ENCODE measurements around the gene PRR7.

PRR7 gene

DNA sequence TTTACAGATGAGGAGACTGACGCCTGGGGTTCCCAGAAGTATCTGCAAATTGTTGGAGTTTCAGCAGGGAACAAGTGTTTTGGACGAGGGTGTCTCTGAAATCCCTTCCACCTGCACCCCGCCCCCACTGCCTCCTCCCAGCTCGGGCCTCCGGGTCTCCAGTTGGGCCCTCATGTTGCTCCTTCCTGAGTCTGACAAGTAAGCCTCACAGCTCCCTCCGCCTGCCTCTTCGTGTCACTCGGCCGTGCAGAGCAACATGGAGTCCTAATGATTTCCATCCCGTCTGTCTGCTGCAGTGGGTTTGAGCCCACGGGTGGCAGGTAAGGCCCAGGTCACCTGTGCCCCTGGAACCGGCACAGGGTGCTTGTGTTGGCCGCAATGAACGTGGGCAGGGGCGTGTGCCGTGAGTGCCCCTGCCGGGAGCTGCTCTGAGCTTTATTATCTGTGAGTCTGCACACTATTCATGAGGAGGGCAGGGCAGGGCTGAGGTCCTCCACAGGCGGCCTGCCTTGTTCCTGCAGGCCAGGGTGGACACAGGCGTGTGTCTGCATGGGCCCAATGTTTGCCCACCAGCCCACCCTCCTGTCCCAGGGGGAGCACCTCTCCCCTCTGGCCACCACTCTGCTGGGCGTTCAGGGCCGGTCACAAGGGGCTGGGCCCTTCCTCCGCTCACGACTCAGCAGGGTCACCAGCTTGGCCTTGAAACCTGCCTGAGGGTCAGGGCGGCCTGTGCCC is 56.9 kb downstream of the PRR7 start:
- Histone ChIP-seq H4K20me1 (ENCODE audit: insufficient read depth, low read length) (no peaks in the 10 kb centered on the region), H3K27ac (ENCODE audit: low read depth, low read length, poor library complexity, severe bottlenecking) (peak overlapping the region; percentile 81), H3K4me3 (ENCODE audit: low read depth, low read length, poor library complexity, severe bottlenecking) (no peak overlapping the region), H2AFZ (ENCODE audit: low read length) (no peak overlapping the region), H3K36me3 (ENCODE audit: insufficient read depth, low read length) (peaks cover 51% of the 10 kb centered on the region), H3K4me2 (ENCODE audit: low read length) (0 out of 2 replicates have a peak overlapping the region, but pooled peaks have one; percentile 5), H3K79me2 (ENCODE audit: insufficient read depth, low read length) (no peaks in the 10 kb centered on the region), H3F3A (ENCODE audit: insufficient read depth, low read length) (peaks cover 7% of the 10 kb centered on the region; the same call in 1 of the 2 replicates), H3K9me2 (ENCODE audit: low read depth, low read length) (no peaks in the 10 kb centered on the region), H3K4me1 (ENCODE audit: insufficient read depth, low read length, severe bottlenecking) (peaks cover 59% of the 10 kb centered on the region), H3K27me3 (ENCODE audit: insufficient read depth, low read length) (no peaks in the 10 kb centered on the region), H3K9me3 (ENCODE audit: low read length) (no peaks in the 10 kb centered on the region), H3K9ac (ENCODE audit: low read length) (no peak overlapping the region; the same call in 1 of the 2 replicates)
- no peak for TF ChIP-seq EZH2 (IDR thresholded peaks at IDR 0.05; ENCODE audit: borderline replicate concordance, low read length)
- TF ChIP-seq, protein P1, sequence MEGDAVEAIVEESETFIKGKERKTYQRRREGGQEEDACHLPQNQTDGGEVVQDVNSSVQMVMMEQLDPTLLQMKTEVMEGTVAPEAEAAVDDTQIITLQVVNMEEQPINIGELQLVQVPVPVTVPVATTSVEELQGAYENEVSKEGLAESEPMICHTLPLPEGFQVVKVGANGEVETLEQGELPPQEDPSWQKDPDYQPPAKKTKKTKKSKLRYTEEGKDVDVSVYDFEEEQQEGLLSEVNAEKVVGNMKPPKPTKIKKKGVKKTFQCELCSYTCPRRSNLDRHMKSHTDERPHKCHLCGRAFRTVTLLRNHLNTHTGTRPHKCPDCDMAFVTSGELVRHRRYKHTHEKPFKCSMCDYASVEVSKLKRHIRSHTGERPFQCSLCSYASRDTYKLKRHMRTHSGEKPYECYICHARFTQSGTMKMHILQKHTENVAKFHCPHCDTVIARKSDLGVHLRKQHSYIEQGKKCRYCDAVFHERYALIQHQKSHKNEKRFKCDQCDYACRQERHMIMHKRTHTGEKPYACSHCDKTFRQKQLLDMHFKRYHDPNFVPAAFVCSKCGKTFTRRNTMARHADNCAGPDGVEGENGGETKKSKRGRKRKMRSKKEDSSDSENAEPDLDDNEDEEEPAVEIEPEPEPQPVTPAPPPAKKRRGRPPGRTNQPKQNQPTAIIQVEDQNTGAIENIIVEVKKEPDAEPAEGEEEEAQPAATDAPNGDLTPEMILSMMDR (IDR thresholded peaks at IDR 0.05; ENCODE audit: low read length), result no peak

DNA sequence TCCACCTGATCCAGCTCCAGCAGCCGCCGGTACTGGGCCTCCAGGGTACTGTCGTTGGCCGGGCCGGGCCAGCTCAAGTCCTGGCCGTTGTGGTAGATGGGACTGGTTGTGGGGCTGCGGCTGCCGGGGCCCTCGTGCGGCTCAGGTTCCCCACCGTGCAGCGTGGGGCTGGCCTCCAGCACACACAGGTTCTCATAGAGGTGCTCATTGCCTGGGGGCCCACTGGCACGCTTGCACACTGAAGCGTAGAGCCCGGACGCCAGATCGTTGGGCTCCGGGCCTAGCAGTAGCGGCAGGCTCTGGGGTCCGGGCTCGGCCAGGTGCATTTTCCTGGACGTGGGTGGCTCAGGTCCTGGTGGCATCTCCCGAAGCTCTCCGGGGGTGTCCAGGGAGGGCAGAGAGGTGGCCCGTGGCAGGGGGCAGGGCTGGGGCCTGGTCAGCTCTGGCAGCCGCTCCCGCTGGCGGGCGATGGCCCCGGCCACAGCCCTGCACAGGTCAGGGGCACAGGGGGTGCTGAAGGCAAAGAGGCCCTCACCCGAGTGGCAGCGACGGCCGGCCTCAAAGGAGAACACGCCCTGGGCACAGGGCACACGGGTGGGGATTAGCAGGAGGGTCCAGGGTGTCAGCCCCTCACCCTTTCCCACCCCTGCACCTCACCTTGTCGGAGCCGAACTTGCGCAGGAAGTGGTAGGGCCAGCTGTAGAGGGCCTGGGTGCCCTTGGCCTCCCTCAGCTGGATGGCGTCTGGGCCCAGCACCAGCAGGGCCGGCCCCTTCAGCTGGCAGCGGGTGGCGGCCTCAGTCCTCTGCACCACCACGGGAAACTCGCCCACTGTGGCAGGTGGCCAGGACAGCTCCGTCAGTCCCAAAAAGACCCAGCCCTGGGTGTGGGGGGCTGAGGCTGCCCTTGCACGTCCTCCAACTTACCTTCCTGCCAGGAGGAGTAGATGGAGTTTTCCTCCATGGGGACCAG is 57.8 kb downstream of the PRR7 start:
- Histone ChIP-seq H3K4me2 (ENCODE audit: low read length) (no peak overlapping the region), H2AFZ (ENCODE audit: low read length) (no peak overlapping the region), H3K36me3 (ENCODE audit: insufficient read depth, low read length) (peaks cover 52% of the 10 kb centered on the region), H3K27me3 (ENCODE audit: insufficient read depth, low read length) (no peaks in the 10 kb centered on the region), H3K9me3 (ENCODE audit: low read length) (no peaks in the 10 kb centered on the region), H3K4me1 (ENCODE audit: insufficient read depth, low read length, severe bottlenecking) (peaks cover 67% of the 10 kb centered on the region), H3K9me2 (ENCODE audit: low read depth, low read length) (no peaks in the 10 kb centered on the region), H3K9ac (ENCODE audit: low read length) (no peak overlapping the region), H3F3A (ENCODE audit: insufficient read depth, low read length) (peaks cover 7% of the 10 kb centered on the region; the same call in 1 of the 2 replicates), H4K20me1 (ENCODE audit: insufficient read depth, low read length) (no peaks in the 10 kb centered on the region), H3K79me2 (ENCODE audit: insufficient read depth, low read length) (no peaks in the 10 kb centered on the region), H3K4me3 (ENCODE audit: low read depth, low read length, poor library complexity, severe bottlenecking) (no peak overlapping the region), H3K27ac (ENCODE audit: low read depth, low read length, poor library complexity, severe bottlenecking) (peak overlapping the region; percentile 81)
- no peak for TF ChIP-seq EZH2 (IDR thresholded peaks at IDR 0.05; ENCODE audit: borderline replicate concordance, low read length)
- TF ChIP-seq, protein P1 (IDR thresholded peaks at IDR 0.05; ENCODE audit: low read length), result no peak

DNA sequence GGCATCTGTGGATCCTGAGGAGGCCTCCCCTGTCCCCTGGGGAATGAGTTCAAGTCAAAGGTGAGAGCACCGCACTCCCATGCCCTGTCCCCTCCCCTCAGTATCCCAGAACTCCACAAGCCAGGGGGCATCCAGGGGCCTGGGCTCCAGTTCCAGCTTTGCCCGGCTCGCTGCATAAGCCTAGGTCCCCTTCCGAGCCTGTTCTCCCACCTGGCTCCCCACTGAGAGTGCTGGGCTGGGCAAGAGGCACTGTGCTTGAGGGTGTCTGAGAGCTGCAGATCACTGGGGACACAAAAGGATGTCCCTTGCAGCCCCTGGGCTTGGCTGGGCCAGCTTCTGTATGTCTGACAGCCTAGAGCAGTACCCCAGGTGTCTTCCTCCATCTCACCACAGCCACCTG is 58.5 kb downstream of the PRR7 start:
- H3K79me2 ChIP-seq (ENCODE audit: insufficient read depth, low read length), result no peaks in the 10 kb centered on the region
- peak overlapping the region; percentile 9 for H3K27ac ChIP-seq (ENCODE audit: low read depth, low read length, poor library complexity, severe bottlenecking)
- H3K4me2 ChIP-seq (ENCODE audit: low read length), result no peak overlapping the region
- no peak for TF ChIP-seq EZH2 (IDR thresholded peaks at IDR 0.05; ENCODE audit: borderline replicate concordance, low read length)
- TF ChIP-seq, protein P1 (IDR thresholded peaks at IDR 0.05; ENCODE audit: low read length), result no peak
- no peaks in the 10 kb centered on the region for H4K20me1 ChIP-seq (ENCODE audit: insufficient read depth, low read length)
- H2AFZ ChIP-seq (ENCODE audit: low read length), result no peak overlapping the region
- no peak overlapping the region for H3K9ac ChIP-seq (ENCODE audit: low read length)
- peaks cover 52% of the 10 kb centered on the region for H3K36me3 ChIP-seq (ENCODE audit: insufficient read depth, low read length)
- no peaks in the 10 kb centered on the region for H3K27me3 ChIP-seq (ENCODE audit: insufficient read depth, low read length)
- H3K9me2 ChIP-seq (ENCODE audit: low read depth, low read length), result no peaks in the 10 kb centered on the region
- peaks cover 7% of the 10 kb centered on the region; the same call in 1 of the 2 replicates for H3F3A ChIP-seq (ENCODE audit: insufficient read depth, low read length)
- peaks cover 74% of the 10 kb centered on the region for H3K4me1 ChIP-seq (ENCODE audit: insufficient read depth, low read length, severe bottlenecking)
- H3K9me3 ChIP-seq (ENCODE audit: low read length), result no peaks in the 10 kb centered on the region
- H3K4me3 ChIP-seq (ENCODE audit: low read depth, low read length, poor library complexity, severe bottlenecking), result no peak overlapping the region
